ENCODE data around the gene EIF3L. TPM values are rescaled to one million over a fixed set of nuclear protein-coding genes. Genes with fewer than 3 reads are reported as not detected.

EIF3L gene
- total RNA-seq, 1 experiment from 2014 or later, result 505 TPM

DNA sequence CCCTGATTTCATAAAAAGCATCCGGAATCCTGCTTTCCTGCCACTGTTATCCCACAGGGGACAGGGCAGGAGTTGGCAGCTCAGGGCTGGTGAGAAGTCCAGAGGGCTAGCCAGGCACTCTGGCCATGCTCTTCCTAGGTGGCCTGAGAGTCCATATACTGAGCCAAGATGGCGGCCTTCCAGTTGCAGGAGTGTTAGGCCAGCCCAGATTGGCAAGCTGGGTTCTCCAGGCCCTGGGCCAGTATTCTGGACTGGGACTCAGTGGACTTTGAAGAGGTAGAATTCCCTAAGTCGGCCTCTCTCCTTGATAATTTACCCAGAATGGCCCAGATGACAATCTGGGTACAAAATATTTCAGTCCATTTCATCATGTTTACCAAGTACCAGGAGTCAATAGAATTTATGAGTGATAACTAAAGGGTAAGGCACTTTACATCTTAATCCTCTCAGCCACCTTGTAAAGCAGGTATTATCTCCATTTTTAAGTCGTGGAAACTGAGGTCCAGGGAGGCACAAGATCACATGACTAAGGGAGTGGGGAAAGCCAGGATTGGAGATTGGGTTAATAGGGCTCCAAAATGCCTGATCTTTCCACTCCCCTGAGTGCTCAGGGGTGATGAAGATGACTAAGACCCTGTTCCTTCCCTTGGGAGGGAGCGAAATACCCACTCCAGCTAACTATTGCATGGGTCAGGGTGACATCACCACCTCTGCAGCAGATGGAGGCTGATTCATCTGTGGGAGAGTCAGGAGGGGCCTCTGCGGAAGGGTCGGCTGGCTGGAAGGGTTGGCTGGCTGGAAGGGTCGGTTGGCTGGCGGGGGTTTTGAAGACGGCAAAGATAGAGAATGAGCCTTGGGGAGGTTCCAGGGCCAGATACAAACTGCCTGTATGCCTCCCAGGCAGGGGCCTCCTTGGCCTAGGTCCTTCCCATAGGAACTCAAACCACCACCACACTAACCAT is 55.6 kb downstream of the EIF3L start:
- H3K27me3 Mint-ChIP-seq (ENCODE audit: insufficient read depth, unreplicated experiment), result no peaks in the 10 kb centered on the region
- ChIA-PET CTCF (interaction anchor here (0.6 to 3.9 kb wide), 14 partner anchors 8 to 255 kb away, joined by 3 to 24 read pairs (median 4); partner anchors contain the start of genes ANKRD54, C22orf23 and POLR2F), POLR2A (interaction anchor here (0.5 to 6.2 kb wide), 19 partner anchors 9 to 1383 kb away, joined by 3 to 189 read pairs (median 5); partner anchors contain the start of genes ANKRD54, C22orf23, EIF3L and GCAT)
- no peaks in the 10 kb centered on the region for H3K9me3 Mint-ChIP-seq (ENCODE audit: unreplicated experiment)
- intact Hi-C loops (cut with micrococcal nuclease), result loop anchor here (1.0 kb wide), 2 partner anchors 18 to 29 kb away; no protein-coding TSS in a partner anchor
- TSS peak; percentile 90 for BruUV-seq (replicated peaks)
- H3K4me1 Mint-ChIP-seq (ENCODE audit: insufficient read depth, unreplicated experiment), result peaks cover 37% of the 10 kb centered on the region
- H3K27ac Mint-ChIP-seq (ENCODE audit: low read depth, unreplicated experiment), result peak overlapping the region; percentile 84
- H3K36me3 Mint-ChIP-seq (ENCODE audit: insufficient read depth, unreplicated experiment), result peaks cover 4% of the 10 kb centered on the region
- H3K4me3 Mint-ChIP-seq (ENCODE audit: unreplicated experiment), result peak overlapping the region; percentile 72
- DNase-seq (ENCODE audit: unreplicated experiment), result peak; percentile 92
- TF ChIP-seq, protein P1, sequence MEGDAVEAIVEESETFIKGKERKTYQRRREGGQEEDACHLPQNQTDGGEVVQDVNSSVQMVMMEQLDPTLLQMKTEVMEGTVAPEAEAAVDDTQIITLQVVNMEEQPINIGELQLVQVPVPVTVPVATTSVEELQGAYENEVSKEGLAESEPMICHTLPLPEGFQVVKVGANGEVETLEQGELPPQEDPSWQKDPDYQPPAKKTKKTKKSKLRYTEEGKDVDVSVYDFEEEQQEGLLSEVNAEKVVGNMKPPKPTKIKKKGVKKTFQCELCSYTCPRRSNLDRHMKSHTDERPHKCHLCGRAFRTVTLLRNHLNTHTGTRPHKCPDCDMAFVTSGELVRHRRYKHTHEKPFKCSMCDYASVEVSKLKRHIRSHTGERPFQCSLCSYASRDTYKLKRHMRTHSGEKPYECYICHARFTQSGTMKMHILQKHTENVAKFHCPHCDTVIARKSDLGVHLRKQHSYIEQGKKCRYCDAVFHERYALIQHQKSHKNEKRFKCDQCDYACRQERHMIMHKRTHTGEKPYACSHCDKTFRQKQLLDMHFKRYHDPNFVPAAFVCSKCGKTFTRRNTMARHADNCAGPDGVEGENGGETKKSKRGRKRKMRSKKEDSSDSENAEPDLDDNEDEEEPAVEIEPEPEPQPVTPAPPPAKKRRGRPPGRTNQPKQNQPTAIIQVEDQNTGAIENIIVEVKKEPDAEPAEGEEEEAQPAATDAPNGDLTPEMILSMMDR (IDR thresholded peaks at IDR 0.05; ENCODE audit: unreplicated experiment), result no peak

DNA sequence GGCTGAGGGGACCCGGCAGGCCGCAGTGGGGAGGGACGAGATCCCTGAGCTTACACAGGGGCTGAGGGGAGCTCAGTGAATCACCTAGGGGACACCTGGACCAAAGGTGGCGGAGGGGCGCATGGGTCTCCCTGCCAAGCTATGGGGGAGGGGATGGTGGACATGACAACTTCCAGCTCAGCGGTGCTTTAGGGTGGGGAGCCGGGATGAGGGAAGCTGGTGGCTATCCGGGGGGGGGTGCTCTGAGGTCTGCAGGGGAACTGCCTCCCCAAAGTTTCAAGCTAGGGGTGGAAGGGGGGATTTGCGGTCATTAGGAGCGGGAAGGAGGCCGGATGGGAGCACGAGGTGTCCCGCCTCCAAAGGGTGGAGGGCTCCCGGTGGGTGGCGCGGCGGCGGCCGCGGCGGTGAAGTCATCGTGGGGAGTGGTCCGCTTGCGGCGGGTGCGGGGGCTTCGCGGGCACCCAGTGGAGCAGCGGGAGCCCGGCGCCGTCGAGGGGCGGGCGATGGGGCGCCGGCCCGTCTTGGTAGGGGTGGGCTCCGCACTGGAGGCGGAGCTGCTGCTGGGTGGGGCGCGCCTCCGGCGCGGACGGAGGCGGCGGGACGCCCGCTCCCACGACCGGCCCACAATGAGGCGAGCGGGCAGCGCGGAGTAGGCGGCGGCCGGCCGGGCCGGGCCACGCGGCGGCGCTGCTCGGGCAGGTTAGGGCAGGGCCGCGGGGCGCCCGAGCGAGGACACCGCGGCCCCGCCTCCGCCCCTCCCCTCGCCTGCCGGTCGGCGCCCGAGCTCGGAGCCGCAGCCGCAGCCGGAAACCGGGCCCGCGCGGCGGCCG is 56.5 kb downstream of the EIF3L start, which contains the start of gene MICALL1:
Gene MICALL1 (plus strand): TSS at position 764 of the 830 bp plus-strand sequence. CDS start 126 bp downstream, outside the sequence.
- intact Hi-C loops (cut with micrococcal nuclease), result loop anchor here (1.0 kb wide), 3 partner anchors 18 to 60 kb away; no protein-coding TSS in a partner anchor
- POLR2A ChIA-PET, result interaction anchor here (0.6 to 6.2 kb wide), 22 partner anchors 10 to 792 kb away, joined by 3 to 189 read pairs (median 4); partner anchors contain the start of genes ANKRD54, C22orf23, EIF3L and GCAT
- Mint-ChIP-seq H3K9me3 (ENCODE audit: unreplicated experiment) (no peaks in the 10 kb centered on the region), H3K36me3 (ENCODE audit: insufficient read depth, unreplicated experiment) (peaks cover 4% of the 10 kb centered on the region), H3K27me3 (ENCODE audit: insufficient read depth, unreplicated experiment) (no peaks in the 10 kb centered on the region), H3K4me1 (ENCODE audit: insufficient read depth, unreplicated experiment) (peaks cover 37% of the 10 kb centered on the region), H3K4me3 (ENCODE audit: unreplicated experiment) (peak within 1 kb of the TSS; percentile 78), H3K27ac (ENCODE audit: low read depth, unreplicated experiment) (peak within 1 kb of the TSS; percentile 84)
- DNase-seq (ENCODE audit: unreplicated experiment), result peak; percentile 77
- CTCF ChIA-PET, result interaction anchor here (0.6 to 2.7 kb wide), 13 partner anchors 9 to 254 kb away, joined by 3 to 24 read pairs (median 4); partner anchors contain the start of gene ANKRD54
- no TSS peak for BruUV-seq (replicated peaks)
- TF ChIP-seq, protein P1 (IDR thresholded peaks at IDR 0.05; ENCODE audit: unreplicated experiment), result no peak

DNA sequence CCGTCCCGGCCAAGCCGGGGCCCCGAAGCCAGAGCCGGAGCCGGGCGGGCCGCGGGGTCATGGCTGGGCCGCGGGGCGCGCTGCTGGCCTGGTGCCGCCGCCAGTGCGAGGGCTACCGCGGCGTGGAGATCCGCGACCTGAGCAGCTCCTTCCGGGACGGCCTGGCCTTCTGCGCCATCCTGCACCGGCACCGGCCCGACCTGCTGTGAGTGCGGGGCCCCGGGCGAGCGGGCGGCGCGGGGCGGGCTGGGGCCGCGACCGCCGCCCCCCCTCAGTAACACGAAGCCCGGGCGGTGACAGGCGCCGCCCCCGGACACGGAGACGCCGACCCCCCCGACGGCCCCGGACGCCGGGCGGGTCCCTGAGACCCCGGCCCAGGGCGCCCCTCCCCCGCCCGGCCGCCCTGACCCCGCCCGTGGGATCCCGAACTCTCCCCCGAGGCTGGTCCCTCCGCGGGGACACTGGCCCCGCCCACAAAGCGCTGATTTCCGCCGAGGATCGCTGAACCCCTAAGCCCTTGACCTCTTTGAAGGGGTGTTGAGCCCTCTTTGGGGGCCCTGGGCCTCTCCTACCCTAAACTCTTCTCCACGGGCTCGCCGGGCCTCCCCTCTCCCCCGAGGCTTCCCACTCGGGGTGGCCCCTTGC is 57.3 kb downstream of the EIF3L start:
- intact Hi-C loops (cut with micrococcal nuclease), result loop anchor here (1.0 kb wide), 1 partner anchor 59 kb away; no protein-coding TSS in a partner anchor
- no TSS peak for BruUV-seq (replicated peaks)
- Mint-ChIP-seq H3K36me3 (ENCODE audit: insufficient read depth, unreplicated experiment) (peaks cover 4% of the 10 kb centered on the region), H3K4me1 (ENCODE audit: insufficient read depth, unreplicated experiment) (peaks cover 37% of the 10 kb centered on the region), H3K4me3 (ENCODE audit: unreplicated experiment) (peak overlapping the region; percentile 78), H3K9me3 (ENCODE audit: unreplicated experiment) (no peaks in the 10 kb centered on the region), H3K27me3 (ENCODE audit: insufficient read depth, unreplicated experiment) (no peaks in the 10 kb centered on the region), H3K27ac (ENCODE audit: low read depth, unreplicated experiment) (peak overlapping the region; percentile 75)
- no peak for DNase-seq (ENCODE audit: unreplicated experiment)
- ChIA-PET POLR2A (interaction anchor here (0.6 to 6.2 kb wide), 22 partner anchors 10 to 791 kb away, joined by 3 to 189 read pairs (median 5); partner anchors contain the start of genes ANKRD54, C22orf23, EIF3L and GCAT), CTCF (interaction anchor here (0.6 to 2.7 kb wide), 10 partner anchors 8 to 251 kb away, joined by 3 to 24 read pairs (median 4); partner anchors contain the start of gene ANKRD54)
- TF ChIP-seq, protein P1 (IDR thresholded peaks at IDR 0.05; ENCODE audit: unreplicated experiment), result no peak

Measured in MCF 10A (cell line).